ENCODE results near the gene PAF1. TPM values are rescaled to one million over a fixed set of nuclear protein-coding genes. Genes with fewer than 3 reads are reported as not detected.

The PAF1 gene
- total and polyA plus RNA-seq, 2 of the 13 experiments (the other 11 are each of a cell fraction or from before 2014, with no cell fraction given), result 30.2 to 31.1 TPM

DNA sequence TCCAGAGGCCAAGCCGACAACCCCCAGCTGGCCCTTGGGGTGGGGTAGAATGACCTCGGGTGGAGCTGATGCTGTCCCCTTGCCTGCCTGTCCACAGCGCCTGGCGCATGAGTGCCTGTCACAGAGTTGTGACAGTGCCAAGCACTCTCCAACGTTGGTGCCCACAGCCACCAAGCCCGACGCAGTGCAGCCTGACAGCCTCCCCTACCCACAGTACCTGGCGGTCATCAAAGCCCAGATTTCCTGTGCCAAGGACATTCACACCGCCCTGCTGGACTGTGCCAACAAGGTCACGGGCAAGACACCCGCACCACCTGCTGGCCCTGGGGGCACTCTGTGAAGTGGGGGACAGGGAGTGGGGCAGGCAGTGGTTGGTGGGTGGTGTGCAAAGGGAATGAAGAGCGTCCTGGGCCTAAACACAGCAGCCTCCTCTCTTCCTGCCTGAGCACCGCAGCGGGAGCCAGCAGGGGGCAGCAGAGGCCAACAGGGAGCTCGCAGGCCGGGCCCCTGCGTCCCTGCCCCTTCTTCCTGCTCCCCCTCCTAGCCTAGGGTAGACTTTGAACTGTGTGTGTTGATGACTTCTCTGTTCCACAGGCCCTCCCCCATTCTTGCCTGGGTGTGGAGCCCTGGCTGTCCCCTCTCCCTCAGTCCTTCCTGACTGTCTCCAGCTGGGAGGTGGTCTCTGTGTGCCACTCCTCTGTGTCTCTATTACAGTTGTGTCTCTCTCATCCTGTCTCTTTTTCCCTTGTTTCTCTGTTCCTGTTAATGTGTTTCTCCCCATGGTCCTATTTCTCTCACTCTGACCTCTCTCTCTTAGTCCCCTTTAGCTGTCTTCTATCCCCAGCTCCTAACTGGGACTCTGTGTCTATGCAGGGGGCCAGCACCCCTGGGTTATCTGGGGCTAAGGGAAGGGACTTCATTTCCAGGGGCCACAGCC lies 6.7 kb upstream of the PAF1 start (continued):
- TF ChIP-seq HNRNPK (IDR thresholded peaks at IDR 0.05; ENCODE audit: low read depth, low read length, poor library complexity, severe bottlenecking) (no peak), HOXA7 (CRISPR knock-in tag; IDR thresholded peaks at IDR 0.05) (no peak), ZNF713 (CRISPR knock-in tag; IDR thresholded peaks at IDR 0.05) (no peak; the same call in 1 of the 2 replicates), AGO2 (optimal IDR thresholded peaks at IDR 0.05; ENCODE audit: low read depth, low read length) (peak; percentile 72), ZNF674 (CRISPR knock-in tag; IDR thresholded peaks at IDR 0.05; ENCODE audit: low read depth) (no peak), ZNF83 (CRISPR knock-in tag; IDR thresholded peaks at IDR 0.05; ENCODE audit: borderline replicate concordance) (no peak), REPIN1 (CRISPR knock-in tag; IDR thresholded peaks at IDR 0.05; ENCODE audit: borderline replicate concordance, low read depth) (peak; percentile 88; the same call in 1 of the 2 replicates), MLXIP (CRISPR knock-in tag; IDR thresholded peaks at IDR 0.05; ENCODE audit: borderline replicate concordance) (no peak), ZNF260 (CRISPR knock-in tag; IDR thresholded peaks at IDR 0.05; ENCODE audit: borderline replicate concordance, low read depth) (no peak), MYC (CRISPR knock-in tag; IDR thresholded peaks at IDR 0.05; ENCODE audit: borderline replicate concordance) (no peak), ATF1 (CRISPR knock-in tag; IDR thresholded peaks at IDR 0.05) (no peak), ETV6 (CRISPR knock-in tag; conservative IDR thresholded peaks at IDR 0.05) (peak; percentile 35; the same call in 1 of the 2 replicates), ZBTB38 (CRISPR knock-in tag; IDR thresholded peaks at IDR 0.05) (peak; percentile 93), ZNF570 (CRISPR knock-in tag; IDR thresholded peaks at IDR 0.05; ENCODE audit: borderline replicate concordance) (no peak), TMF1 (CRISPR knock-in tag; IDR thresholded peaks at IDR 0.05; ENCODE audit: low read depth) (no peak), SIX1 (CRISPR knock-in tag; IDR thresholded peaks at IDR 0.05; ENCODE audit: borderline replicate concordance) (peak; percentile 58; the same call in 1 of the 2 replicates), ZNF558 (CRISPR knock-in tag; IDR thresholded peaks at IDR 0.05; ENCODE audit: borderline replicate concordance) (no peak), NFRKB (IDR thresholded peaks at IDR 0.05) (no peak), ZNF101 (CRISPR knock-in tag; IDR thresholded peaks at IDR 0.05; ENCODE audit: borderline replicate concordance, low read depth) (no peak), ZSCAN20 (CRISPR knock-in tag; IDR thresholded peaks at IDR 0.05; ENCODE audit: borderline replicate concordance) (no peak)
- TF ChIP-seq, protein P1, sequence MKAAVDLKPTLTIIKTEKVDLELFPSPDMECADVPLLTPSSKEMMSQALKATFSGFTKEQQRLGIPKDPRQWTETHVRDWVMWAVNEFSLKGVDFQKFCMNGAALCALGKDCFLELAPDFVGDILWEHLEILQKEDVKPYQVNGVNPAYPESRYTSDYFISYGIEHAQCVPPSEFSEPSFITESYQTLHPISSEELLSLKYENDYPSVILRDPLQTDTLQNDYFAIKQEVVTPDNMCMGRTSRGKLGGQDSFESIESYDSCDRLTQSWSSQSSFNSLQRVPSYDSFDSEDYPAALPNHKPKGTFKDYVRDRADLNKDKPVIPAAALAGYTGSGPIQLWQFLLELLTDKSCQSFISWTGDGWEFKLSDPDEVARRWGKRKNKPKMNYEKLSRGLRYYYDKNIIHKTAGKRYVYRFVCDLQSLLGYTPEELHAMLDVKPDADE (CRISPR knock-in tag; IDR thresholded peaks at IDR 0.05), result no peak
- TF ChIP-seq, protein P2, sequence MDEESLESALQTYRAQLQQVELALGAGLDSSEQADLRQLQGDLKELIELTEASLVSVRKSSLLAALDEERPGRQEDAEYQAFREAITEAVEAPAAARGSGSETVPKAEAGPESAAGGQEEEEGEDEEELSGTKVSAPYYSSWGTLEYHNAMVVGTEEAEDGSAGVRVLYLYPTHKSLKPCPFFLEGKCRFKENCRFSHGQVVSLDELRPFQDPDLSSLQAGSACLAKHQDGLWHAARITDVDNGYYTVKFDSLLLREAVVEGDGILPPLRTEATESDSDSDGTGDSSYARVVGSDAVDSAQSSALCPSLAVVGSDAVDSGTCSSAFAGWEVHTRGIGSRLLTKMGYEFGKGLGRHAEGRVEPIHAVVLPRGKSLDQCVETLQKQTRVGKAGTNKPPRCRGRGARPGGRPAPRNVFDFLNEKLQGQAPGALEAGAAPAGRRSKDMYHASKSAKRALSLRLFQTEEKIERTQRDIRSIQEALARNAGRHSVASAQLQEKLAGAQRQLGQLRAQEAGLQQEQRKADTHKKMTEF (CRISPR knock-in tag; IDR thresholded peaks at IDR 0.05), result peak; percentile 94

All from HepG2 (cell line).